Gastrocnemius medialis (tissue), 4 donors: ENCODE data around the gene CHI3L2. TPM values are rescaled to one million over a fixed set of nuclear protein-coding genes. Genes with fewer than 3 reads are reported as not detected.

Experiments used
- ATAC-seq, 2 donors: fragments of 150-250 bp; one replicate each; pipeline ENCODE4 v1.9.1; 2016
- DNase-seq, 2 donors: peaks; one replicate each; pipeline ENCODE4 v3.0.0-alpha.2; 2019
- H3K27ac ChIP-seq, 4 donors: fragments of 200-600 bp; sonication (generic); 1 replicate in 1 of 4; 2 replicates in 3 of 4; pipeline ENCODE4 v1.5.1; 2016 to 2018; ENCODE audit warnings: mild to moderate bottlenecking in 2 of 4, moderate library complexity in 1 of 4
- H3K27me3 ChIP-seq, 3 donors: fragments of 200-600 bp; sonication (generic) in 2 of 3; 1 replicate in 1 of 3; 2 replicates in 2 of 3; pipeline versions ENCODE4 v1.5.1 to v1.6.0; 2016 to 2019; ENCODE audit warnings: mild to moderate bottlenecking in 1 of 3, moderate library complexity in 1 of 3
- H3K36me3 ChIP-seq, 2 donors: fragments of 200-600 bp; sonication (generic) in 1 of 2; one replicate each; pipeline ENCODE4 v1.5.1; 2017 to 2018
- H3K4me1 ChIP-seq, 2 donors: fragments of 200-600 bp; sonication (generic) in 1 of 2; one replicate each; pipeline ENCODE4 v1.5.1; 2016 to 2017; ENCODE audit warnings: mild to moderate bottlenecking in 2 of 2
- H3K4me3 ChIP-seq, 4 donors: fragments of 200-600 bp; sonication (generic) in 3 of 4; 1 replicate in 1 of 4; 2 replicates in 3 of 4; pipeline ENCODE4 v1.5.1; 2016 to 2019; ENCODE audit warnings: mild to moderate bottlenecking in 2 of 4
- H3K9me3 ChIP-seq, 3 donors: fragments of 200-600 bp; sonication (generic) in 2 of 3; 1 replicate in 1 of 3; 2 replicates in 2 of 3; pipeline ENCODE4 v1.5.1; 2016 to 2019
- CTCF ChIP-seq, 5 experiments: fragments of 450-650 bp in 3 of 5; fragments of 200-600 bp in 2 of 5; sonication (generic) in 2 of 5; IDR thresholded peaks in 4 of 5; conservative IDR thresholded peaks in 1 of 5; 1 replicate in 4 of 5; 2 replicates in 1 of 5; pipeline ENCODE4 v1.5.1; 2016 to 2019; ENCODE audit warnings: antibody characterized with exemption in 5 of 5, mild to moderate bottlenecking in 3 of 5, moderate library complexity in 3 of 5
- POLR2A ChIP-seq, 2 donors: fragments of 450-650 bp; IDR thresholded peaks; one replicate each; pipeline ENCODE4 v1.6.1; 2017; ENCODE audit warnings: antibody characterized with exemption in 2 of 2, mild to moderate bottlenecking in 2 of 2, moderate library complexity in 2 of 2
- in situ Hi-C, 4 donors: fragments of 200-750 bp; cut with MboI; loops; one replicate each; pipeline versions ENCODE4 v1.15.0 to v1.8.0; 2017; ENCODE audit warnings: low sequenced_read_pairs in 4 of 4
- intact Hi-C: fragments of 100-400 bp; cut with DNase I; formaldehyde crosslinking; loops from one replicate; pipeline ENCODE4 v1.15.1; 2023; ENCODE audit warnings: low total_unique reads
- total RNA-seq, 4 donors: library from RNA; depleted of rRNA; stranded (reverse); fragments of >200 nt; gene quantifications; one replicate each; pipeline versions ENCODE4 v1.1.0 to v1.2.3, GENCODE V29; 2016

CHI3L2 gene
- total RNA-seq, 4 donors from 2014 or later = 0.40 to 2.3 (median 1.9) TPM; not detected in 1

GRCh38 chr1:111272081-111272480, 44.6 kb downstream of the CHI3L2 start:
- DNase-seq (no peak), ATAC-seq (no peak)
- intact Hi-C loops (no loop called here), in situ Hi-C loops (no loop called here)
- Histone ChIP-seq H3K36me3 (no peaks in the 10 kb centered on the region), H3K27me3 (peaks cover 26 to 30% (median 28%) of the 10 kb centered on the region in 3 donors), H3K4me3 (no peak overlapping the region), H3K4me1 (no peaks in the 10 kb centered on the region), H3K27ac (no peak overlapping the region), H3K9me3 (no peaks in the 10 kb centered on the region)
- TF ChIP-seq POLR2A (IDR thresholded peaks at IDR 0.05) (no peak), CTCF (IDR thresholded peaks at IDR 0.05 in 4 of 5, conservative IDR thresholded peaks at IDR 0.05 in 1 of 5) (no peak)

- intact Hi-C loops = no loop called here
- peaks cover 23 to 26% (median 26%) of the 10 kb centered on the region in 3 donors for H3K27me3 ChIP-seq
- peak in 1 of 2 donors; percentile 30 for ATAC-seq
- TF ChIP-seq POLR2A (IDR thresholded peaks at IDR 0.05) (no peak), CTCF (IDR thresholded peaks at IDR 0.05 in 4 of 5, conservative IDR thresholded peaks at IDR 0.05 in 1 of 5) (no peak)
- no peak overlapping the region for H3K4me3 ChIP-seq
- H3K9me3 ChIP-seq = no peaks in the 10 kb centered on the region
- H3K36me3 ChIP-seq = no peaks in the 10 kb centered on the region
- in situ Hi-C loops = no loop called here
- H3K27ac ChIP-seq = peak overlapping the region in 2 of 4 donors; percentile 10 to 13
- no peaks in the 10 kb centered on the region for H3K4me1 ChIP-seq
- DNase-seq = no peak
Measured at GRCh38 chr1:111274653-111275052, 47.1 kb downstream of the CHI3L2 start.

- no peaks in the 10 kb centered on the region for H3K9me3 ChIP-seq
- H3K4me1 ChIP-seq = no peaks in the 10 kb centered on the region
- H3K27ac ChIP-seq = peak overlapping the region in 1 of 4 donors; percentile 10
- peaks cover 20 to 21% (median 21%) of the 10 kb centered on the region in 3 donors for H3K27me3 ChIP-seq
- in situ Hi-C loops (no loop called here), intact Hi-C loops (no loop called here)
- no peaks in the 10 kb centered on the region for H3K36me3 ChIP-seq
- DNase-seq (peak; percentile 31 to 43), ATAC-seq (peak; percentile 69 to 86)
- no peak overlapping the region for H3K4me3 ChIP-seq
- TF ChIP-seq POLR2A (IDR thresholded peaks at IDR 0.05) (no peak), CTCF (IDR thresholded peaks at IDR 0.05 in 4 of 5, conservative IDR thresholded peaks at IDR 0.05 in 1 of 5) (no peak)
Measured at GRCh38 chr1:111275079-111275478, 47.6 kb downstream of the CHI3L2 start.

GRCh38 chr1:111275780-111276433, 48.4 kb downstream of the CHI3L2 start:
- TF ChIP-seq CTCF (IDR thresholded peaks at IDR 0.05 in 4 of 5, conservative IDR thresholded peaks at IDR 0.05 in 1 of 5) (no peak), POLR2A (IDR thresholded peaks at IDR 0.05) (no peak)
- in situ Hi-C loops = no loop called here
- no peak overlapping the region for H3K27ac ChIP-seq
- H3K36me3 ChIP-seq = no peaks in the 10 kb centered on the region
- H3K9me3 ChIP-seq = no peaks in the 10 kb centered on the region
- peaks cover 12 to 13% (median 13%) of the 10 kb centered on the region in 3 donors for H3K27me3 ChIP-seq
- ATAC-seq = no peak
- no peaks in the 10 kb centered on the region for H3K4me1 ChIP-seq
- no peak overlapping the region for H3K4me3 ChIP-seq
- intact Hi-C loops = no loop called here
- no peak for DNase-seq
